NCI-H146 treated with DMSO at 0.1 percent for 48 hours (cell line): Measurements from ENCODE around the gene TCEA2.

Experiments
- DNase-seq: peaks from one replicate; lab custom pipeline; 2025; ENCODE audit not compliant: unreplicated experiment; lab: John Stamatoyannopoulos, UW

TCEA2 gene

DNA sequence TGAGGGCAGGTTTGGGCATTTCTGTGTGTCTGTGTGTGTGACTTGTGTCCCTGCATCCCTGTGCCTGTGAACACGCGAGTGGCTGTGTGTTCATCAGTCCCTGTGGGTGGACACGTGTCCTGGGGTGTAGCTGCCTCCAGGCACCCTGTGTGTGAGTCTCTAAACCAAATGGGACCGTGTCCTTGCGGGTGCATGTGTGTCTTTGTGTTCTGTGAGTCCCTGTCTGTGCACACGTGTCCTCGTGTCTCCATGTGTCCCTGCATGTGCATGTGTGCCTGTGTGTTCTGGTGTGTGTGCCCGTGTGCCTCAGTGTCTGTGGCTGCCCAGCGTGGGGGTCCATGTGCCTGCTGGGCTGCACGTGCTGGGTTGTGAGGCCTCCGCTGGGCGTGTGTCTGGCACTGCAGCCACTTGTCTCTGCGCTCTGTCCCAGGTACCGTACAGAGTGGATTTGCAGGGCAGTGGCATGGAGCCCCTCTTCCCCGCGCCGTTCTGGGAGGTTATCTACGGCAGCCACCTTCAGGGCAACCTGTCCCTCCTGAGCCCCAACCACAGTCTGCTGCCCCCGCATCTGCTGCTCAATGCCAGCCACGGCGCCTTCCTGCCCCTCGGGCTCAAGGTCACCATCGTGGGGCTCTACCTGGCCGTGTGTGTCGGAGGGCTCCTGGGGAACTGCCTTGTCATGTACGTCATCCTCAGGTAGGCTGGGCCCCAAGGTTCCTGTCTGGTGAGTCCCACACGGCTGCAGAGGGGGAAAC lies 29.4 kb downstream of the TCEA2 start:
- DNase-seq: no peak

DNA sequence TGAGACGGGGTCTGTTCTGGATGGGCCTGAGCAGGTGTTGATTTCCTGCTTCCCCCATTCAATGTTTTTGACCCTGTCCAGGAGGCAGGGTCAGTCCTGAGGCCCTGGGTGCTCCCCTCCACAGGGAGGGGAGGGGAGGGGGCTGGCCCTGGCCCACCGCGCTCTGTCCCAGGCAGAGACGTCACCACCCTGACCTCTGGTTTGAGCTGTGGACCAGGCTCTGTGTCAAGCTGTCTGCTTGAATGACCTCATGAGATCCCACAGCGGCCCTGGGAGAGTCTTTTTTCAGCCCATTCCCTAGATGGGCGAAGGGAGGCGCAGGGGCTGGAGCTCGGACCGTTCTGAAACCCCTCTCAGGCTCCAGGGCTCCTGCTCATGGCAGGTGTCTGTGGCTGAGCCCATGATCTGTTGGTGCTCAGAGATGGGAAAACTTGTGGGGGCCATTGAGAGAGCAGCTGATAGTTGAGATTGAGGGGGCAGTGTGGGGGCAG lies 30.1 kb downstream of the TCEA2 start:
- DNase-seq: no peak

- DNase-seq: no peak
Observed at GRCh38 chr20:64095455-64095854, 32.5 kb downstream of the TCEA2 start.

DNA sequence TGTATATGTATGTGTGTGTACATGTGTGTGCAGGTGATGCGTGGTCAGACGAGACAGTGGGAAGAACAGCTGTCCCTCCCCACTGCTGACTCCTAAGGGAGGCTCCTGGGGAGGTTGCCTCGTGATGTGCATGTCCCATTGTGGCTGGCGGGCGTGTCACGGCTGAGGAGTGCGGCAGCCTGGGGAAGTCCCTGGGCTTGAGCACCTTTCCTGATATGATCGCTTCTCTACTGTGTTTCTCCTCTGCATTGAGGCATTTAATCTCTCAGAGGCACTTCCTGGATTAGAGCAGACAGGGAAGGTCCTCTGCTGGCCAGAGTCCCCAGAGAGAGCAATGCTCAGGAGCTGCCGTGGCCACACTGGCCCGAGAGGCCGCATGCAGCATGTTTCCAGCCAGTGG lies 32.9 kb downstream of the TCEA2 start:
- DNase-seq: no peak

DNA sequence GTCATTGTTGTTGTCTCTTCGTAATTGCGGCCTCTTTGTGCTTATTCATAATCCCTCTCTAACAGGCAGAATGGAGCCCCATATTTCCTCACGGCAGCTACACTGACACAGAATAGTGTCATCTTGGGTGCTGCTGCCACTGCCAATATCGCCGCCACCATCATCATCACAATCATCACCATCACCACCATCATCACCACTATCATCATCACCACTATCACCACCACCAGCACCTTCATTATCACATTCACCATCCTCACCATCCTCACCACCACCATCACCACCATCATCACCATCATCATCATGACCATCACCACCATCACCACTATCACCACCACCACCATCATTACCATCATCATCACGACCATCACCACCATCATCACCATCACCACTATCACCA lies 33.5 kb downstream of the TCEA2 start:
- no peak for DNase-seq

- DNase-seq: no peak
Observed at GRCh38 chr20:64098471-64099013, 35.5 kb downstream of the TCEA2 start.

GRCh38 chr20:64099086-64099786 lies 36.2 kb downstream of the TCEA2 start:
- DNase-seq: peak; percentile 24

DNA sequence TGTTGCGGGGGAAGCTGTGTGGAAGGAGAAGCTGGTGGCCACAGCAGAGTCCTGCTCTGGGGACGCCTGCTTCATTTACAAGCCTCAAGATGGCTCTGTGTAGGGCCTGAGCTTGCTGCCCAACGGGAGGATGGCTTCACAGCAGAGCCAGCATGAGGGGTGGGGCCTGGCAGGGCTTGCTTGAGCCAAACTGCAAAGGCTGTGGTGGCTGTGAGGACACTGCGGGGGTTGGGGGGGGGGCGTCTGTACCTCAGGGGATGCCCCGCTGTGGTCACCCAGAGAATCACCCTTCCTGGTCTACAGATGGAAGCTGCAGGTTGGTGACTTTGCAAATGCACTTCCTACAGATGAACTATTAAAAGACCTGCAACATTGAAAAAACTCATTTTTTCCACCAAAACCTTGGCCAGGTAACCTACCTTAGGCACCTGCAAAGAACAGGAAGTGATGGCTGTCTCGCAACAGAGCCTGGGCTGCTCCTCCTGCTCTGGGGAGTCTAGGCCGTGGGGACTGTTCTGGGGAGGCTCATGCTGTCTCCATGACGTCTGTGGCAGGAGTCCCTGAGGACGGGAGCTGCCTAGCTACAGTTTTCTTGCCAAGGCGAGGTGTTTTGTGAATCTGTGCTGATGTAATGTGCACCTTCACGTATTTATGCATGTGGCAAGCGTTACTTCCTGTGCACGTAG lies 37.0 kb downstream of the TCEA2 start:
- DNase-seq: no peak

GRCh38 chr20:64100566-64100888 lies 37.5 kb downstream of the TCEA2 start:
- no peak for DNase-seq

GRCh38 chr20:64100946-64101688 lies 38.1 kb downstream of the TCEA2 start:
- DNase-seq: no peak

DNA sequence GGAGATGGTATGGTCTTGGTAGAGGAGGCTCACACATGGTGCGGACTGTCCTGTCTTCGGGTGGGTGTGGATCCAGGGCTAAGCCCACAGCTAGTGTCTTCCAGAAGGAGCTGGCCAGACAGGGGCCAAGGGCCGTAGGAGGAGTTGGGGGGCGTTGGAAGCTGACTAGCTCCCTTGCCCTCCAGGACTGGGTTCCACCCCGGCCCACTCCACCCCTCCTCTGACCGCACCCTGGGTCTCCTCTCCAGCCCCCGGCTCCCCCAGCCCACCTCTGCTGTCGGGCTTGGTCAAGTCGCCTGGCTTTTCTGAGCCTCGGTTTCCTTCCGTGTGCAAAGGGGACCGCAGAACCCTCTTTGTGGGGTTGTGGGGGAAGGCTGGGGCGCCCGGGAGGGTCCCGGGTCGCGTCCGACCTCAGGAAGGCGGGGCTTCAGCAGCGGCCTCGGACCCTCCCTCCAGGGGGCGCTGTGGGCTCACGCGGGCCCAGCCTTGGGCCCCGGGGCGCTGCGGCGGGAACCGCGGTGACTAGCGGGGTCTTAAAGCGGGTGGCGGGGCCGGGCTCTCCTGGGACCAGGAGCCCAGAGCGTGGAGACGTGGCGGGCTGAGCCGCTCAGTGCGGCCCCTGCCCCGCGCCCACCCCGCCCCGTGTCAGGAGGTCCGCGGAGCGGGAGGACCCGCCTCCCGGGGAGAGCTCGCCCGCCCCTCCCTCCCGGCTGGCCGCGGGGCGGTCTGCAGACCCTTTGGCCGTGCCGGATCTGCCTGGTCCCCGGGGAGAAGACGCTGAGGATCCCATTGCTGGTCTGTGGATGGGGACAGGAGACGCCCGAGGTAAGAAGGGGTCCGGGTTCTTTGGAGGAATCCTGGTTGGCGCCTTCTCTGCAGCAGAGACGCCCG lies 39.0 kb downstream of the TCEA2 start:
- DNase-seq: peak; percentile 43

- DNase-seq: peak; percentile 50
Observed at GRCh38 chr20:64102647-64103354, 39.8 kb downstream of the TCEA2 start.

DNA sequence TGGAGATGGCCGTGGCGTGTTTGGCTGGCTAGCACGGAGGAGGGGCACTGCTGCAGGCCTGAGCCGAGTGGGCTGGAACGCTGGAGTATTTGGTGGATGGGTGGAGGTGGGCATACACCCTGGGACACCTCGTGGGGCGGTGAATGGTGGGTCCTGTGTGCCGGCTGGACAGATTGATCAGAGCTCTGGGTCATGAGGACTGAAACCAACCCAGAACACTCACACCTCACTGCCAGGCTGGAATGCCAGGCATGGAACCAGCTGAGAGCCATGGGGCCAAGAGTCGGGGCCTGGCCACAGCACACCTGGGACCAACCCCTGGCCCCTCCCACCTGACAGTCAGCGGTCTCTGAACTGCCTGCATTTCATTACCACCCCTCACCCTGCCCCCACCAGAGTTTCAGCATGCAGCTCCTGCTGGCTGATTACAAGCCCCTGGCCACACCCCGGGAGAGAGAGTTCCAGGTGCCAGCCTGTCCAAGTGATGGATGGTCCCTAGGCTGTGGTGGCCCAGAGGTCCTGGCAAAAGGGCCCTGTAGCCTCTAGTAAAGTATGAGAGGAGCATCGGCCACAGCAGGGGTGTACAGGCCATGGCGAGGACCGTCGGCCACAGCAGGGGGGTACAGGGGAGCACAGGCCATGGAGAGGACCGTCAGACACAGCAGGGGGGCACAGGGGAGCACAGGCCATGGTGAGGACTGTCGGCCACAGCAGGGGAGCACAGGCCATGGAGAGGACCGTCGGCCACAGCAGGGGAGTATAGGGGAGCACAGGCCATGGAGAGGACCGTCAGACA lies 41.1 kb downstream of the TCEA2 start:
- DNase-seq: no peak

GRCh38 chr20:64104667-64105451 lies 41.9 kb downstream of the TCEA2 start:
- DNase-seq: no peak

- DNase-seq: no peak
Observed at GRCh38 chr20:64105846-64106434, 42.9 kb downstream of the TCEA2 start.

DNA sequence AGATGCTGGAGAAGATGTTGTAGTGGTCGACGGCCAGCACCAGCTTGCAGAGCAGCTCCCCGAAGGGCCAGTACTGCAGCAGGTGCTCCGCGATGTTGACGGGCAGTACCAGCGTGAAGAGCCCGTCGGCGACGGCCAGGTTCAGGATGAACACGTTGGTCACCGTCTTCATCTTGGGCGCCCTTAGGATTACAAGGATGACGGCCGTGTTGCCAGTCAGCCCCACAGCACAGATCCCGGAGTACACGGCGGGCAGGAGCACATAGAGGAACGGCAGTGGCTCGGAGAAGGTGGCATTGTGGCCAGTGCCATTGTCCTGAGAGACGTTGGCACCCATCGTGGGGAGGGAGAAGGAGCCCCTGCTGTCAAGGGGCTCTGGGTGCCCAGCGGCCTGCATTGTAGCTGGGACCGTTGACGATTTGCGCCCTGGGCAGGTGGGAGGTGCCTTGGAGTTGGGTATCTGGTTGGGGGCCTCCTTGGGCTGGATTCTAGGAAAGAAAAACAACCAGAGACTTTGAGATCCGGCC lies 43.5 kb downstream of the TCEA2 start:
- DNase-seq: no peak
